Activated naive CD4-positive, alpha-beta T cell treated with anti-CD3 and anti-CD28 coated beads, Interleukin-2, amount 10 ng/mL, durations not matched to agents 7 days and 5 days (primary cell): Measurements from ENCODE around the gene TNNI3.

Experiments used
- CTCF ChIA-PET: fragments of 350-600 bp; sonication (Branson Sonifier 250); formaldehyde crosslinking; loops from one replicate; lab custom pipeline; 2021; ENCODE audit warnings: antibody characterized with exemption; lab: Charles Lee
- DNase-seq: peaks from one replicate; pipeline ENCODE4 v3.0.0-alpha.2; 2020
- H3K27ac Mint-ChIP-seq: one replicate; pipeline ENCODE4 v1.8.0; 2021; ENCODE audit warnings: mild to moderate bottlenecking, moderate library complexity, mixed read lengths
- H3K27me3 Mint-ChIP-seq: one replicate; pipeline ENCODE4 v1.8.0; 2021; ENCODE audit warnings: mild to moderate bottlenecking, mixed read lengths
- H3K36me3 Mint-ChIP-seq: one replicate; pipeline ENCODE4 v1.8.0; 2021; ENCODE audit warnings: mixed read lengths
- H3K4me1 Mint-ChIP-seq: one replicate; pipeline ENCODE4 v1.8.0; 2021; ENCODE audit warnings: mixed read lengths
- H3K4me3 Mint-ChIP-seq: one replicate; pipeline ENCODE4 v1.8.0; 2021; ENCODE audit warnings: mild to moderate bottlenecking, moderate library complexity, mixed read lengths
- H3K9me3 Mint-ChIP-seq: one replicate; pipeline ENCODE4 v1.8.0; 2021; ENCODE audit warnings: mixed read lengths

TNNI3 gene

DNA sequence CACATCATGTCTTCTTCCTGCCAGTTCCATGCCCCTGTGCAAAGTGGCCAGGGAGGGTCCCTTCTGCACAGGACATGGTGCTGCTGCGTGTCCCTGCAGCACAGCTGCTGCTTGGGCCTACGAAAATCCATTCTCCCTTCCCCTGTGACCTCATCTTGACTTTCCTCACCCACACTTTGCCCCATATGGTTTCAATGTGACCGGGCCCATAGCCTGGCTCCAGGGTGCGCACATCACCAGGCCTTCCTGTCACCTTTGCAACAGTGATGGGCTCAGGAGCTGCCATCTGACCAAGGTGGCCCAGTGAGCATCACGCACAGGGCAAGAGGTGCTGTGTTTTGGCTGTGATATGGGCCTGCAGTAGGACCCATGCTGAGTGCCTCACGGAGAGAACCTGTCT, 50.9 kb downstream of the TNNI3 start:
- H3K4me1 Mint-ChIP-seq, result no peaks in the 10 kb centered on the region
- CTCF ChIA-PET, result interaction anchor here (0.6 to 2.0 kb wide), 2 partner anchors 18 to 35 kb away, joined by 3 to 8 read pairs; no protein-coding TSS in a partner anchor
- DNase-seq, result no peak
- no peak overlapping the region for H3K27ac Mint-ChIP-seq
- no peak overlapping the region for H3K4me3 Mint-ChIP-seq
- H3K9me3 Mint-ChIP-seq, result peaks cover 3% of the 10 kb centered on the region
- H3K36me3 Mint-ChIP-seq, result peaks cover 51% of the 10 kb centered on the region
- H3K27me3 Mint-ChIP-seq, result no peaks in the 10 kb centered on the region

DNA sequence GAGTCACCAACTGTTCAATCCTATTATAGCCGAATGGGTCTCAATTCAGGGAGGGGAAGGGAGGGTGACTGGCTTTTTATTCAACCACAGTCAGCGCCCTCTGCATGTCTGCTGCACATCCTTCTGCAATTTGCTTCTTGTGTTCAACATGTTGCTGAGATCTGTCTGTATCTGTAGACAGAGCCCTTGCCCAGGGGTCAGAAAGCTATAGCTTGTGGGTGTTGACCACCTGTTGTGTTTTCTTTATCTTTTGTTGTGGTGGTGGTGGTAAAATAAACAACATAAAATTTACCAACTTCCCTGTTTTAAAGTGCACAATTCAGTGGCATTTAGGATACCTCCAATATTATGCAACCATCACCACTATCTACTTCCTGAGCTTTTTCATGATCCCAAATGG, 52.3 kb downstream of the TNNI3 start:
- H3K27ac Mint-ChIP-seq, result no peak overlapping the region
- peaks cover 3% of the 10 kb centered on the region for H3K9me3 Mint-ChIP-seq
- no peaks in the 10 kb centered on the region for H3K27me3 Mint-ChIP-seq
- H3K36me3 Mint-ChIP-seq, result peaks cover 50% of the 10 kb centered on the region
- H3K4me1 Mint-ChIP-seq, result no peaks in the 10 kb centered on the region
- H3K4me3 Mint-ChIP-seq, result no peak overlapping the region
- DNase-seq, result no peak
- CTCF ChIA-PET, result no interaction called here

DNA sequence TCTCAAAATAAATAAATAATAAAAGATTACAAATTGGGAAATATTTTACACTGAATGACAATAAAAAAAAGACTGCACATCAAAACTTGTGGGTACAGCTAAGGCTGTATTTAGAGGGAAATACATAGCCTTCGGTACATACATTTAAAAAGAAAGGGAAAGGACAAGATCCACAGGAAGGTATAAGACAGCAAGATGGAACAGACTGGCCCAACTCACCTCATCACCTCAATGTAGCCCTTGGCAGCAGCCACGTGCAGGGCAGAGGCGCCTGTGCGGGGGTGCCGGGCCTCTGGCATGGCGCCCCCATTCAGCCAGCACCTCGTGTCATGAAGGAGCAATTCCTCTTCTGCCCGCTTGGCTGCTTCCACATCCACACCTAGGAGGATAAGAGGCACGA, 54.3 kb downstream of the TNNI3 start:
- no peak overlapping the region for H3K27ac Mint-ChIP-seq
- H3K4me3 Mint-ChIP-seq, result no peak overlapping the region
- no peaks in the 10 kb centered on the region for H3K27me3 Mint-ChIP-seq
- H3K36me3 Mint-ChIP-seq, result peaks cover 40% of the 10 kb centered on the region
- no peak for DNase-seq
- peaks cover 3% of the 10 kb centered on the region for H3K9me3 Mint-ChIP-seq
- no peaks in the 10 kb centered on the region for H3K4me1 Mint-ChIP-seq
- CTCF ChIA-PET, result no interaction called here
